Erythroblast (primary cell): ENCODE measurements around the gene NPAS2.

Experiments used
- GATA1 ChIP-seq: IDR thresholded peaks from 2 replicates; pipeline ENCODE4 v1.6.1; 2011; ENCODE audit warnings: low read depth, mild to moderate bottlenecking, control low read depth, low read length, moderate library complexity
- POLR2A ChIP-seq: IDR thresholded peaks from 2 replicates; pipeline ENCODE4 v1.6.1; 2011; ENCODE audit warnings: mild to moderate bottlenecking, low read length

GRCh38 chr2:100789361-100789760 is 30.6 kb upstream of the NPAS2 start:
- TF ChIP-seq POLR2A (no peak), GATA1 (no peak)
